T47D (cell line): ENCODE data around the gene TDO2.
"Not testable (repeated sequence)": the region's sequence is repeated elsewhere in the genome, so short reads cannot be mapped to it uniquely, and the experiment has no call there.

ENCODE experiments used
- DNase-seq, 2 experiments: peaks; one replicate each; pipeline versions ENCODE4 v3.0.0 to v3.0.0-alpha.2; 2011 to 2012; ENCODE audit warnings: low read depth in 1 of 2, low spot score in 1 of 2
- JUND ChIP-seq: IDR thresholded peaks from 2 replicates; pipeline ENCODE4 v1.6.1; 2012; ENCODE audit warnings: low read depth
- in situ Hi-C: cut with HindIII; loops from 2 replicates; pipeline ENCODE4 v1.10.0; 2016; ENCODE audit warnings: low sequenced_read_pairs, low pct_unique_long_range_greater_than_20kb

Gene TDO2

DNA sequence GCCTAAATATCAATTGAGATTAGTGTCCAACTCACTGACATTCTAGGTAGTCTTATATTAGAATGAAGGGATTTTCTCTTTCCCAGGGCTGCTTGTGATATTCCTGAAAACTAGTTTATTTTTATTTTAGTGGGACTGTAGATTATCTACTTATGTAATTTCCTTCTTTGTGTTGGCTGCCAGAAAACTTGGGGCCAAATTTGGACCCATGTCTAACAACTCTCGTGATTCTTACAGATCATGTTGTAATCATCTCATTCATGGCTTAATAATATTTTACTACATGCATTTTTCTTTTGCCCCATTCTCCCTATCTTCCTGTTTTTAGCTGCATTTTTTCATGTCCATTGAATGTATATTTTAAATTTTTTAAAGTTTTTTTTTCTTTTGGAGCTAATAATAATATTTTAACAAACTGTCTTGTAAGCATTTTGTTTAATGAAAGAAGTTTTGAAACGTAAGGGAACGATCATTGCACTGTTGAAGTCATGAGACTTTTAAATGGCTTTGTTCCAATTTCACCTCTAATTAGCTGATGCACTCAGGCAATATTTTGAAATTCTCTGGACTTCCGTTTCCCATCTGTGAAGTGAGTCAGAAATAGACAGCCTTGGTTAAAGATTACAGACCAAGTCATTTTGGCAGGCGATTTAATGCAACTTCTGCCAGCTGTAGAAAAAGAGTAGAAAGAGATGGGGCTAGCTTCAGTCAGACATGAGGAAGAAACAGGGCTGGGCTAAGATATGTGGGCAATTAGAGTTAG, 14.3 kb upstream of the TDO2 start:
- DNase-seq: no peak
- no peak for TF ChIP-seq JUND
- in situ Hi-C loops: no loop called here

DNA sequence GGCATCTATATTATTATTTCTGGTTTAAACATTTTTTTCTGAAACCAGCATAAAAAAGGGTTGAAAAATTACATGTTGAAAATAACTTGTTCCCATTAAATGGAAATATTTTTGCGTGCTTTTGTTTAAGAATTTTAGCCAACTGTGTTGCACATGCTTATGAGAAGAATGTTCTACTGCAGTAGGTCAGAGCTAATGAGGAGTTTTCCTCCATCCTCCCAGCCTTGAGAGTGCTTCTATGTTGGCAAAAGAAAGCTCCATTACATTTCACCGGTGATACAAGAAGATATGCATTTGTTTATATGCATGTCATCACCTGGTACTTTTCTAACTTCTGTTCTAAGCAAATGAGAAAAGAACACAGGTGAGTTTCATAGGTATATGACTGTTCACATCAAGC, 13.6 kb upstream of the TDO2 start:
- no peak for TF ChIP-seq JUND
- in situ Hi-C loops: no loop called here
- DNase-seq: no peak

DNA sequence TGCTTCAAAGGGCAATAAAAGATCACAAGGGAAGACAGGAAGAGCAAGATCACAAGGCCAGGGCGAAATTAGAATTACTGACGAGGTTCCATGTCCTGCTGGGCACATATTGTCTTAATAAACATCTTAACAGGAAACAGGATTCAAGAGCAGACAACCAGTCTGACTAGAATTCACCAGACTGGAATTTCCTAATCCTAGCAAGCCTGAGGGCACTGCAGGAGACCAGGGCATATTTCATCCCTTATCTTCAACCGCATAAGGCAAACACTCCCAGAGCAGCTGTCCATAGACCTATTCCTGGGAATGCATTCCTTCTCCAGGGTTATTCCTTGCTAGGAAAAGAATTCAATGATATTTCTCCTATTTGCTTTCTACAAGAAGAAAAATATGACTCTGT, 12.4 kb upstream of the TDO2 start:
- in situ Hi-C loops: no loop called here
- no peak for TF ChIP-seq JUND
- DNase-seq: peak in 1 of 2 experiments; percentile 77

DNA sequence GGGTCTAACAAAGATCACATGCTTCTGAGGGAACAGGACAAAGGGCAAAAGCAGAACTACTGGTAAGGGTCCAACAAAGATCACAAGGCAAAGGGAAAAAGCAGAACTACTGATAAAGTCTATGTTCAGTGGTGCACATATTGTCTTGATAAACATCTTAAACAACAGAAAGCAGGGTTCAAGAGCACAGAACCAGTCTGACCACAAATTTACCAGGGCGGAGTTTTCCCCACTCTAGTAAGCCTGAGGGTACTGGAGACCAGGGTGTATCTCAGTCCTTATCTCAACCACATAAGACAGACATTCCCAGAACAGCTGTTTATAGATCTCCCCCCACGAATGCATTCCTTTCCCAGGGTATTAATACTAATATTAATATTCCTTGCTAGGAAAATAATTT, 5.1 kb upstream of the TDO2 start:
- in situ Hi-C loops, DNase-seq: not testable (repeated sequence)

DNA sequence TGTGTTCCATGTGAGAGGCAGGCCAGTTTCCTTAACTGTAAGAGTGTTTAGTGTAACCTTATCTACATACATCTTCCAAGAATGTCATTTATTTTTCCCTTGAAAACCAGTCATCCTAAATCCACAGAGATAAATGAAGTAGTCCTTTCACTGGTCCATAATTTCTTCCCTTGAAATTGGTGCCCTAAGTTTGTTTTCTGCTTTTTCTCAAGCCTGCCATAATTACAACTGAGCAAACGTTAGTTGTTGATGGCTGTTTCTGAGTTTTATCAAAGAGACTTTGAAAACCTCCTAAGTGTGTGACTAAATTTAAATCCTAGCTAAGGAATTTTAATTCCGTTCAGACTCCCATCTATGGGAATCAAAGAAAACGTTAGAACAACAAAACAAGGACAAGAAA, 3.6 kb upstream of the TDO2 start:
- no peak for DNase-seq
- in situ Hi-C loops: no loop called here

DNA sequence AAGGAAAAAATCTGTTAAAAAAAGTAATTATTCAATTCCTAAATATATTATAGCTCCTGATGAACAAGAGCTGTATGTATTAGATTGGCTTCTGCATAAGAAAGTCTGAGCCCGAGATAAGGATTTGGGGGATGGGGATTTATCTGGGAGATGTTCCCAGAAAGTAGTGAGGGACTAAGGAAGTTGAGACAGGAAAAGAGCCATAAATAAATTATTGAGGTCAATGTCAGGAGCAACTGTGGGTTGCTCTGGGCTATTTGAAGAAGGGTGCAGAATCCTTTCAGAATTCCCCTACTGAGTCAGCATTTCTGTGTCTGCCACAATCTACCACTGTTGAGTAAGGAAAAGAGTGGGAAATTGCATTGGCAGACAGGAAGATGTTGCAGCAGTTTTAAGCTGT, 3.1 kb upstream of the TDO2 start:
- no peak for TF ChIP-seq JUND
- in situ Hi-C loops: no loop called here
- peak in 1 of 2 experiments; percentile 33 for DNase-seq

More for the DNA sequence above, 3.6 kb upstream of the TDO2 start:
- no peak for TF ChIP-seq JUND

DNA sequence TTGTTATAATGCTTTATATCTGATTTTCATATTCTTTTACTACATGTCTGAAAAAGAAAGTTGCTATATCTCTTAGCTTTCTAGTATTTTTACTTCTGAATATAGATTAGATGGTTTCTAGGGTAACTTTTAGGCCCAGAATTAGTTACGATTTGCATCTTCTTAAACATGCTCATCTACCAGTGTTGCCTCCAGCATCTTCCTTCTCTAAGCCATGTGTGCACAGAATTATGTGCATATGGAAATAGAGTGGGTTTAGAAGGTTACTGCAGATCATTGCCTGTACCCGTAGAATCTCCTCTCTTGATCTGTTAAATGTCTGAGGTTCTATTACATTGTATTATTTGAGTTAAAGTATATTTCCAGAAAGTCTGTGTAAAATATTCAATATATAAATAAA, 2.5 kb upstream of the TDO2 start:
- in situ Hi-C loops: no loop called here
- no peak for TF ChIP-seq JUND
- no peak for DNase-seq

DNA sequence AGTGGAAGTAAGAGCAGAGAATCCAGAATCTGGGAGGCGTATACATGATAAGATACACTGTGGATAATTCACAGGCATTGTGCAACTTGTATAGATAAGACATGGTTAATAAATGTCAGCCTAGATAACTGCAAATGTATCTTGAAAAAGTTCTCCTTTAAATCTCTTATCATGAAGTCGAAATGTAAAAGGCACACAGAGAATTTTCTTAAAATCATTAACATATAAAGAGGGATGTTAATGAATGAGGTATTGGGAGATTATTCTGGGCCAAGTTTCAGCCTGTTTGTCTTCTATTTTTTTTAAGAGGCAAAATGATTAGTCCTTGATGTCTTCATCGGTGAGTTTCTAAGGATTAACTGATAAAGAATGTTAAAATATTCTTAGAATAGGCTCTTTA, 835 bp downstream of the TDO2 start:
- TF ChIP-seq JUND: no peak
- DNase-seq: no peak
- in situ Hi-C loops: no loop called here

DNA sequence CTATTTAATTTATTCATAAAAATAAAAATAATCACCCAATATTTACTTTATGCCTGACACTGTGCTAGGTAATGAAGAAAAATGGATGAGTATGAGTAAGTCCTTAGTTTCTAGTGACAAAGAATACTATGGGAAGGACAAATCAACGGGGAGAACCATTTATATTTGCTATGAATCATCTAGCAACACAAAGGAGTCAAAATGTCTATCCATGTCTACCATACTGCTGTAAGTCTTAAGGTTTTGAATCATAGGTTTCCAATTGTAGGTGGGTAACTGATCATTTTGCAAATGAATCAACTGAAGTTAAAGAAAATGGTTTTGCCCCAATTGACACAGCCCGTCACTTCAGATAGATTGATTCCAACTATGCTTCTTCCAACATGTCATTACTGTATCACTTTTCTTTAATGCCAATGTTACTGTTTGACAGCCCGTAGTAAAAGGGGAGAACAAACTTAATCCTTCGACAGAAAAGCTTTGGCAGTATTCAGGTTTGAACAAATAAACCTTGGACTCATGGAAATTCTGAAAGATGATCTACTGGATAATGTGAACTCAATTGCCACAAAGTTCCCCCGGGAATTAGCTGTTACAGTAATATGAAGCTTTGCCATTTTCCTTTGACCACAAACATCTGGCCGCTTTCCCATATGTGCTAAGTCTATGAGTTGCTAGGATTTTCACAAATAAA, 3.2 kb downstream of the TDO2 start:
- DNase-seq: peak in 1 of 2 experiments; percentile 51
- in situ Hi-C loops: no loop called here
- no peak for TF ChIP-seq JUND

DNA sequence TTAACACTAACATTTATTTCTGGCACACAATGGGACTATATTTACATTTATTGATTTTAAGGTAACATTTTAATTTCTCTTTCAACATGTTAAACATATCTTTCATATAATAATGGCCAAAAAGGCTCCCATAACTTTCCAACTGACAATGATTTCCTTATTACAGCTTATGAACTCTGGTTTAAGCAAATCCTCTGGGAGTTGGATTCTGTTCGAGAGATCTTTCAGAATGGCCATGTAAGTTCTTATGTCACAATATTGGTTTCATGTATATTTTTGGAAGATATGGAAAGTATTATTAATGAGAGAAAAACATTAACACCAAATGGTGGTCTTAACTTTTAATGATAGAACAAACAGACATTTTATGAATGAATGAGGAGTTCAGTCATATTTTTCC, 4.1 kb downstream of the TDO2 start:
- no peak for DNase-seq
- in situ Hi-C loops: no loop called here
- no peak for TF ChIP-seq JUND

DNA sequence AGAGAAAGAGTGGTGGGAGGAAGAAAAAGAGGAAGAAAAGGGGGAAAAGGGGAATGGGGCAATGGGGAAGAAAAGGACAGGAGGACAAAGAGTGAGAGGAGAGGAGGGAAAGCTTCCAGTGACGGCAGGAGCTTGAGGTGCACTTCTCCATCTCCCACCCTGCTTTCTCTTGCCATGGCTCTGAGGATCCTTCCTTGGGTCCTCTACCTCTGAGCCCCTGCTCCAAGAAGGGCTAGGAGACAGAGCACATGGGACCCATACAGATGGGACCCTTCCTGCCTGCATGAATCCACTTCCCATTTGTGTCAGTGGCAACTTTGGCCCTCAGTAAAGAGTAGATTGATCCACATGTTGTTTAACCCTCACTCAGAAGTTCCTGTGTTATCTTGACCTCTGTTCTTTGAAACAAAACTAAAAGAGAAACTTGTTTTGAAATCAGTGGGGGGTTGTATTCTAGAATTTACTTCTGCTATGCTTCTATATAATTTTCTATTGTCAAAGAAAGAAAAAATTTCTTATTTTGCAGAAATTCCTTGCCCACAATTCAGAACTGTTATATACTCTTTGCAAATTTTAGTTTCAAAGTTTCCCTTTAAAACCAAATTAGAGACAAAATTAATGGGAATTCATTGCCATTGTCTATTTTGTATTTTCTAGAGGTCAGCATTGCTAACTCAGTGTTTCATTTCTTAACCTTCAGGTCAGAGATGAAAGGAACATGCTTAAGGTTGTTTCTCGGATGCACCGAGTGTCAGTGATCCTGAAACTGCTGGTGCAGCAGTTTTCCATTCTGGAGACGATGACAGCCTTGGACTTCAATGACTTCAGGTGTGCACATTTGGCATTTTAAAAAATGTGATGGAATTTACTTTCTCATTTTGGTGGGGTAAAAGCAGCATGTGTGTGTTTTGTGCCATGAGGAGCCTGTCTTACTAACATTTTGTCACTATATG, 5.0 kb downstream of the TDO2 start:
- no peak for DNase-seq
- no peak for TF ChIP-seq JUND
- in situ Hi-C loops: no loop called here

DNA sequence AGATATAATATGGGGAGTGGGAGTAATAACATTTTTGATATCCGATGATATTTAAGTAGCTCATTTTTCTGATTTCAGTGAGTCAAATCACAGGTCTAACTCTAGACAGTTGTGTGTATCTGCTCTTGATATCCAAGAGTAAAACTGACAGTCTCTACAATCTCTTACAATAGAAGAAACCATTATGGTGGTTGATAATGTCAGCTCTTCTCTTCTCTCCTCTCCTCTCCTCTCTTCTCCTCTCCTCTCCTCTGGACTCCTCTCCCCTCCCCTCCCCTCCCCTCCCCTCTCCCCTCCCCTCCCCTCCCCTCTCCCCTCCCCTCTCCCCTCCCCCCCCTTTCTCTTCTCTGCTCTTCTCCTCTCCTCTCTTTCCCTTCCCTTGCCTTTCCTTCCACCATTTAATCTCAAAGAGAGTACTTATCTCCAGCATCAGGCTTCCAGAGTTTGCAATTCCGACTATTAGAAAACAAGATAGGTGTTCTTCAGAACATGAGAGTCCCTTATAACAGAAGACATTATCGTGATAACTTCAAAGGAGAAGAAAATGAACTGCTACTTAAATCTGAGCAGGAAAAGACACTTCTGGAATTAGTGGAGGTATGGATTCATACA, 6.2 kb downstream of the TDO2 start:
- no peak for TF ChIP-seq JUND
- DNase-seq: no peak
- in situ Hi-C loops: no loop called here
